BLaER1 treated with 17β-estradiol and CSF1 and Interleukin-3, amounts not matched to agents 10 nM and 100 nM (cell line): Measurements from ENCODE around the gene OTOS.

ENCODE experiments used
- H3K27ac ChIP-seq, 11 experiments: shearing (Covaris generic); formaldehyde crosslinking; 2 replicates each; pipeline ENCODE4 v1.8.1; 2022
- H3K27me3 ChIP-seq, 11 experiments: shearing (Covaris generic); formaldehyde crosslinking; 2 replicates each; pipeline ENCODE4 v1.8.1; 2022
- H3K36me3 ChIP-seq, 11 experiments: shearing (Covaris generic); formaldehyde crosslinking; 2 replicates each; pipeline ENCODE4 v1.8.1; 2022
- H3K4me1 ChIP-seq, 10 experiments: shearing (Covaris generic); formaldehyde crosslinking; 2 replicates each; pipeline ENCODE4 v1.8.1; 2022
- H3K4me2 ChIP-seq, 11 experiments: shearing (Covaris generic); formaldehyde crosslinking; 2 replicates each; pipeline ENCODE4 v1.8.1; 2022
- H3K4me3 ChIP-seq, 10 experiments: shearing (Covaris generic); formaldehyde crosslinking; 2 replicates each; pipeline ENCODE4 v1.8.1; 2022
- H3K9ac ChIP-seq, 11 experiments: shearing (Covaris generic); formaldehyde crosslinking; 2 replicates each; pipeline ENCODE4 v1.8.1; 2022
- H3K9me3 ChIP-seq, 11 experiments: shearing (Covaris generic); formaldehyde crosslinking; replicated peaks in 1 of 11; 2 replicates each; pipeline ENCODE4 v1.8.1; 2022
- H4K20me1 ChIP-seq, 11 experiments: shearing (Covaris generic); formaldehyde crosslinking; 2 replicates each; pipeline ENCODE4 v1.8.1; 2022
- Cebpa-rat ChIP-seq, 11 experiments: shearing (Covaris generic); IDR thresholded peaks; 2 replicates each; pipeline ENCODE4 v1.8.1; 2022

Gene OTOS

DNA sequence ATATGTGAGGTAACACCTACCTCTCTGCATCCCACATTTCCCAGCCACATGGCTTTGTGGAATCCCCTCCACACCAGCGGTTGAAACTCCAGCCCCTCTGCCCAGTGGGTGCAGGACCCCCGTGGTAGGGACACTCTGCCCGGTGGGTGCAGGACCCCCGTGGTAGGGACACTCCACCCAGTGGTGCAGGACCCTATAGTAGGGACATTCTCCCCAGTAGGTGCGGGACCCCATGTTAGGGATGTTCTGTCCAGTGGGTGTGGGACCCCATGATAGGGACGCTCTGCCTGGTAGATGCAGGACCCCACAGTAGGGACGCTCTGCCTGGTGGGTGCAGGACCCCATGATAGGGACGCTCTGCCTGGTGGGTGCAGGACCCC, 15.8 kb downstream of the OTOS start:
- Histone ChIP-seq H4K20me1 (peaks cover 0 to 34% (median 12%) of the 10 kb centered on the region in 11 experiments; a peak in 10 of 22 replicates), H3K4me1 (no peaks in the 10 kb centered on the region; a peak in 1 of 20 replicates), H3K27ac (no peak overlapping the region), H3K27me3 (no peaks in the 10 kb centered on the region), H3K36me3 (peaks cover 27 to 53% (median 39%) of the 10 kb centered on the region in 11 experiments), H3K9me3 (no peaks in the 10 kb centered on the region), H3K4me2 (no peak overlapping the region), H3K9ac (no peak overlapping the region), H3K4me3 (no peak overlapping the region)
- TF ChIP-seq Cebpa-rat (IDR thresholded peaks at IDR 0.05) = no peak

DNA sequence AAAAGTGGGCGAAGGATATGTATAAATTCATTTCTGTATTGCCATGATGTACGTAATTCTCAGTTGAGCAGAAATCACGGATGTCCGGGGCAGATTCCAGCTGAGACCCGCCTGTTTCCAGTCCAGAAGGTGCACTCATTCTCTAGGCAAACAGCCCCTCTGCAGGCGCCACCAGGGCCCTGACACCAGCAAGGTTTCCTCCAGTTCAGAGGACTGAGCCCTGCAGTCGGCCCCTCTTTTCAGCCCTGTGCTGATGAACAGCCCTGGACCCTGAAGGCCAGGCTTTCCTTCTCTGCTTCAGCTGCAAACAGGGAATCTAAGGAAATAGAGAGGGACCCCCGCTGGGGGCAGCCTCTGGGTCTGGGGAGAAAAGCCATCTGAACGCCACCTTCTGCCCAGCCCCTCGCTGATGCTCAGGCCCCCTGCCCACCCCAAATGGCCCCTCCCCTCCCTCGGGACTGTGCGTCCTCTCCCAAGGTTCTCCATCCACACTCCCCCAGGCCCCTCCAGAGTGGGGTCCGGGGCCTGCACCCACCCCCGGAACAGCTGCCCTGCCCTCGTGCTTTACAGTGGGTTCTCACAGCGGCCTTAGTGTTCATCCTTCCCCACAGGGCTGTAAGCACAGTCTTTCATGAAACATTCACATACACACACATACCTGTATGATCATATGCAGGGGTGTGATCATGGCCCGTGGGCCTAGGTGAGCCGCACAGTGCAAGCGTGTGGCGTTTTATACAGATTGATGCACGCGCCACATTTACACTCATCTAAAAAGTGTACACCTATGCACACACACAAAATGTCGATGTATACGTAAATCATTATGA, 16.4 kb downstream of the OTOS start:
- H3K4me2 ChIP-seq = no peak overlapping the region
- no peaks in the 10 kb centered on the region; a peak in 1 of 22 replicates for H3K9me3 ChIP-seq
- H3K27me3 ChIP-seq = no peaks in the 10 kb centered on the region
- no peak overlapping the region for H3K27ac ChIP-seq
- no peaks in the 10 kb centered on the region; a peak in 1 of 20 replicates for H3K4me1 ChIP-seq
- peaks cover 21 to 47% (median 33%) of the 10 kb centered on the region in 11 experiments for H3K36me3 ChIP-seq
- H4K20me1 ChIP-seq = peaks cover 0 to 28% (median 11%) of the 10 kb centered on the region in 11 experiments; a peak in 10 of 22 replicates
- H3K9ac ChIP-seq = no peak overlapping the region
- TF ChIP-seq Cebpa-rat (IDR thresholded peaks at IDR 0.05) = no peak
- no peak overlapping the region for H3K4me3 ChIP-seq

DNA sequence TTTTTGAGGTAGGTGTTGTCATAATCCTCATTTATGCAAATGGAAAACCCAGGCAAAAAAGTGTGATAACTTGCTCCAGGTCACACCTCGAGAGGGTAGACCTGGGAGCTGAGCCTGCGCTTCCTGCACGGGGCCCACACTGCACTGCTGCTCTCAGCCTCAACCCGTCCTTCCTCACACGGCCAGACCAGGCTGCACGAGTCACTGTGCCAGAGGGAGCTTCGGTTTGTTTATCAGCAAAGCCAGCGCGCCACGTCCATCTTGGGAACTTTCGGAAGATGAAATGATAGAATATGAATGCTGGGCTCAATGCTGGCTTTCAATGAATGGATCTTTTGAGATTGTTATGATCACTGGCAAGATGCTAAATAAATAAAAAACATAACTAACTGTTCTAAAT, 18.8 kb downstream of the OTOS start:
- Histone ChIP-seq H3K4me3 (no peak overlapping the region), H3K27ac (no peak overlapping the region), H4K20me1 (peaks cover 0 to 7% (median 0%) of the 10 kb centered on the region in 11 experiments; a peak in 6 of 22 replicates), H3K4me2 (no peak overlapping the region), H3K9ac (no peak overlapping the region), H3K4me1 (no peaks in the 10 kb centered on the region; a peak in 1 of 20 replicates), H3K9me3 (peaks cover 0 to 7% (median 6%) of the 10 kb centered on the region in 11 experiments; a peak in 13 of 22 replicates), H3K27me3 (no peaks in the 10 kb centered on the region), H3K36me3 (peaks cover 0 to 24% (median 11%) of the 10 kb centered on the region in 11 experiments; a peak in 17 of 22 replicates)
- TF ChIP-seq Cebpa-rat (IDR thresholded peaks at IDR 0.05) = no peak

DNA sequence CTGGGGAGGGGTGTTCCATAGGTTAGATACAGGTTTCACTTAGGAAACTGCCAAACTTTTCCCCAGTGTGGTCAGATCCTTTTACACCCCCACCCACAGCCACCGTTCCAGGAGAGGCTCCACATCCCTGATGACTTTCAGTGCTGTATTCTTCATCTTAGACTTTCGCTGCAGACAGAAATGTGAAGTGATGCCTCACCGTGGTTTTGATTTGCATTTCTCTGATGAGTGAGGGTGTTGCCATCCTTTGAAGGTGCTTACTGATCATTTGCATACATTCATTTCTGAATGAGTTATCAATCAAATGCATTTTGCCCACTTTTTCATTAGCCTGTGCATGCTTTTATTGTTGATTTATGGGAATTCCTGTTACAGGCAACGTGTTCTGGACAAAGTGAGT, 19.3 kb downstream of the OTOS start:
- Histone ChIP-seq H3K27ac (no peak overlapping the region), H4K20me1 (peaks cover 0 to 6% (median 0%) of the 10 kb centered on the region in 11 experiments; a peak in 5 of 22 replicates), H3K4me2 (no peak overlapping the region), H3K36me3 (peaks cover 0 to 19% (median 6%) of the 10 kb centered on the region in 11 experiments; a peak in 15 of 22 replicates), H3K9ac (no peak overlapping the region), H3K4me1 (no peaks in the 10 kb centered on the region; a peak in 1 of 20 replicates), H3K9me3 (peaks cover 0 to 7% (median 6%) of the 10 kb centered on the region in 11 experiments; a peak in 13 of 22 replicates), H3K4me3 (no peak overlapping the region), H3K27me3 (no peaks in the 10 kb centered on the region)
- TF ChIP-seq Cebpa-rat (IDR thresholded peaks at IDR 0.05) = no peak

DNA sequence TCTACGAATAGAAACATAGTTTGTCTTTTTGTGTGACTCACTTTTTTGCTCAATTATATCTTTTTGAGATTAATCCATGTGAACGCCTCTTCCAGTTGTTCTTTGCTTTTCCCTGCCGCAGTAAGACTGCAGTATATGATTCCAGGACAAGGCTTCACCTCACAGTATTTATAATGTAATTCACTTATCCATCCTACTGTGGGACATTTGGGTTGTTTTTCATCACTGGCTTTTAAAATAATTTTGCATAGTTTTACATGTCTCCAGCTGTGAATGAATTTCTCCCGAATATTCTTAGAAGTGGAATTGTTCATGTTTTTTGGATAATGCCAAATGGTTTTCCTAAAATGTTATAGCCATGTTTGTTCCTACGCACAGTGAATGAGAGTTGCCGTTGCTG, 26.2 kb downstream of the OTOS start:
- Histone ChIP-seq H3K4me2 (no peak overlapping the region), H3K4me3 (no peak overlapping the region), H3K27ac (no peak overlapping the region), H3K9me3 (peaks cover 0 to 7% (median 6%) of the 10 kb centered on the region in 11 experiments; a peak in 13 of 22 replicates), H3K36me3 (no peaks in the 10 kb centered on the region), H4K20me1 (no peaks in the 10 kb centered on the region; a peak in 1 of 22 replicates), H3K4me1 (no peaks in the 10 kb centered on the region), H3K27me3 (no peaks in the 10 kb centered on the region), H3K9ac (no peak overlapping the region)
- TF ChIP-seq Cebpa-rat (IDR thresholded peaks at IDR 0.05) = no peak

DNA sequence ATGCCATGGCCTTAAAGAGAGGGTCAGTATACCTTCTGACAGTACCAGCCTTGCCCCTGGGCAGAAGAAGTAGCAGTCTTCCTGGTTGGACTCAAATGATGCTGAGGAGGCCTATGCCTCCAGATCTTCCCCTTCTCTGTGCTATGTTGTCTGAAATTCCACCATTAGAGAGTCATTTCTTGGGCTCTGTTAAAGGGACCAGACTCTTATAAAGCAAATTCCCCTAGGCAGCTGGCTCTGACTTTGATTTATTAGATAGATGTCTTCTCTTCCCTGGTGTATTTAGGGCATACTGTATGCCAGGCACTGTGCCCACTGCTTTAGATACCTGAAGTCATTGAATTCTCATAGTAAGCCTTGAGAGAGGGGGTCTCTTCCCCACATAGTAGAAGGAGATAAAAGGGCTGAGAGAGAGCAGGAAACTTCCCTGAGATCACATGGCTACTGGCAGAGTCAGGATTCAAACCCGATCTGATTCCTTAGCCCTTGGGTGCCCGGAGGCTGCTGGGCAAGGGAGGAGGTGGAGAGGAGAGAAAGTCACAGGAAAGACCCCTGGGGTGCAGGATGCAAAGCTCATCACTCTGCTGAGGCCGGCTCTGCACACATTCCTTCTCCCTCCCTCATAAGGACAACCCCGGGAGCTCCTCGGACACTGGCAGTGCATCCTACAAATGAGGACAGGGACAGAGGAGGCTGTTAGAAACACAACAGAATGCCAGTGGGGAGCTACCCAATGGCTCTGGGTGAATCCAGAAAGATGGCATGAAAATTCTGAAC, 27.4 kb downstream of the OTOS start:
- no peaks in the 10 kb centered on the region for H3K27me3 ChIP-seq
- H3K9ac ChIP-seq = no peak overlapping the region
- no peaks in the 10 kb centered on the region for H3K4me1 ChIP-seq
- H3K4me3 ChIP-seq = no peak overlapping the region
- H4K20me1 ChIP-seq = peaks cover 0 to 1% (median 0%) of the 10 kb centered on the region in 11 experiments; a peak in 1 of 22 replicates
- H3K4me2 ChIP-seq = no peak overlapping the region
- no peaks in the 10 kb centered on the region for H3K36me3 ChIP-seq
- H3K9me3 ChIP-seq = no peaks in the 10 kb centered on the region; a peak in 1 of 22 replicates
- no peak for TF ChIP-seq Cebpa-rat (IDR thresholded peaks at IDR 0.05)
- H3K27ac ChIP-seq = no peak overlapping the region

DNA sequence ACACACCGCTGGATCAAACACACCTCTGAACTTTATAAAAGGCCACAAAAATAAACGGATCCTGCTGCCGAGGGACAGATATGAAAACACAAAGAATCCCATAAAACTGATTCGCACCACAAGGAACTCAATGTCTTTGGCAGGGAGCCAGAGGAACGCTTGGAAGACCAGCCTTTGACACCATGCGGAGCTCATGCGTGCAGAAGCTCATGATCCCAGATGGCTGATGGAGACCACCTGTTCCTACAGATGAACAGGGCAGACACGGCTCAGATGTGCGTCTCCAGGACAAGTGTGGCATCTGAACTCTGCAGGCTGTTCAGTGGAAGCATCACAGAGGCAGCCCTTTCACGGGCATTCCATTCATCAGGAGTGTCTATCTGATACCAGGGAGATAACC, 29.2 kb downstream of the OTOS start:
- Histone ChIP-seq H3K4me1 (no peaks in the 10 kb centered on the region), H3K9ac (no peak overlapping the region), H3K4me3 (no peak overlapping the region), H4K20me1 (peaks cover 0 to 5% (median 0%) of the 10 kb centered on the region in 11 experiments; a peak in 1 of 22 replicates), H3K36me3 (no peaks in the 10 kb centered on the region), H3K27ac (no peak overlapping the region), H3K9me3 (no peaks in the 10 kb centered on the region), H3K4me2 (no peak overlapping the region), H3K27me3 (no peaks in the 10 kb centered on the region)
- no peak for TF ChIP-seq Cebpa-rat (IDR thresholded peaks at IDR 0.05)

DNA sequence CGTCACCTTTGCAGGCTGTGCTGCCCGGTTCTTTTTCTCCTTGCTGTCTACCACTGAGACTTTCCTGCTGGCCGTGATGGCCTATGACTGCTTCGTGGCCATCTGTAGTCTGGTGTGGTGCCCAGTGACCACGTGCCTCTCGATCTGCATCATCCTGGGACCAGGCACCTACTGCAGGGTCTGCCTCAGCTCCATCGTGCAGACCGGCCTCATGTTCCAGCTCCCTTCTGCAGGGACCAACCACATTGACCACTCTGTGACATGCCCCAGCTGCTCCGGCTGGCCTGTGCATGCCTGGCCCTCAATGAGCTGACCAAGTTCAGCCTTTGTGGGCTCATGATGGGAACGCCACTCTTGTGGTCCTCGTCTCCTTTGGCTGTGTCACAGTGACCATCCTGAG, 31.1 kb downstream of the OTOS start:
- H3K36me3 ChIP-seq = no peaks in the 10 kb centered on the region
- no peak overlapping the region for H3K9ac ChIP-seq
- TF ChIP-seq Cebpa-rat (IDR thresholded peaks at IDR 0.05) = no peak
- H3K27ac ChIP-seq = no peak overlapping the region
- no peak overlapping the region for H3K4me2 ChIP-seq
- H3K4me3 ChIP-seq = no peak overlapping the region
- no peaks in the 10 kb centered on the region for H3K9me3 ChIP-seq
- H4K20me1 ChIP-seq = peaks cover 0 to 5% (median 0%) of the 10 kb centered on the region in 11 experiments; a peak in 1 of 22 replicates
- H3K27me3 ChIP-seq = no peaks in the 10 kb centered on the region
- H3K4me1 ChIP-seq = peaks cover 0 to 8% (median 0%) of the 10 kb centered on the region in 10 experiments; a peak in 3 of 20 replicates

DNA sequence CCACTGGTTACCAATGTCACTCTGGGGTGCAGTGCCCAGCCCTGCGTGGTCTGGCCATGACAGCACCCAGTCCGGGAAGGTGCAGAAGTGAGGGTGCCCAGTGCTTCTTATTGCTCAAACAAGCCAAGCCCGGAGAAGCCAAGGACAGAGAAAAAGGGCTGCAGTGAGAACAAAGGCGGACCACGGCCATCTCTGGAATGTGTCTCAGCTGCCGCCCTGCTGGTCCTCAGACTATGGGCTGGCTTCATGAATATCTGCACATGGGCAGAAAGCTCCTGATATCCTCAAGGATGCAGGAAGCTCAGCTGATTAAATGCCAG, 33.0 kb downstream of the OTOS start:
- TF ChIP-seq Cebpa-rat (IDR thresholded peaks at IDR 0.05) = no peak
- no peaks in the 10 kb centered on the region for H3K27me3 ChIP-seq
- no peak overlapping the region for H3K4me3 ChIP-seq
- H3K9me3 ChIP-seq = no peaks in the 10 kb centered on the region
- H4K20me1 ChIP-seq = peaks cover 0 to 5% (median 0%) of the 10 kb centered on the region in 11 experiments; a peak in 1 of 22 replicates
- H3K4me1 ChIP-seq = peaks cover 0 to 8% (median 0%) of the 10 kb centered on the region in 10 experiments; a peak in 3 of 20 replicates
- no peak overlapping the region for H3K9ac ChIP-seq
- no peaks in the 10 kb centered on the region for H3K36me3 ChIP-seq
- no peak overlapping the region for H3K4me2 ChIP-seq
- no peak overlapping the region for H3K27ac ChIP-seq
